Caco-2 (cell line): ENCODE results near the gene IL22RA1. TPM values are rescaled to one million over a fixed set of nuclear protein-coding genes. Genes with fewer than 3 reads are reported as not detected.
A peak's percentile ranks its signal among the peaks of the same experiment; 100 is the strongest.

ENCODE experiments used
- BruUV-seq: library from RNA; stranded (reverse); fragments of 400-500 nt; replicated peaks from 2 replicates; lab custom pipeline; 2021; lab: Mats Ljungman, UMichigan
- CTCF ChIA-PET: fragments of 300-600 bp; sonication (Branson Sonifier 250); formaldehyde crosslinking; loops from one replicate; lab custom pipeline; 2022; ENCODE audit warnings: antibody characterized with exemption; lab: Charles Lee
- POLR2A ChIA-PET: fragments of 300-600 bp; sonication (Branson Sonifier 250); formaldehyde crosslinking; loops from one replicate; lab custom pipeline; 2022; ENCODE audit warnings: antibody characterized with exemption; lab: Charles Lee
- DNase-seq, 2 experiments: peaks; one replicate each; pipeline versions ENCODE4 v3.0.0 to v3.0.0-alpha.2; 2020 to 2022
- H3K27me3 ChIP-seq: replicated peaks from 2 replicates; pipeline ENCODE4 v1.6.0; 2011; ENCODE audit warnings: low read length; ENCODE audit not compliant: control insufficient read depth, insufficient read depth
- H3K36me3 ChIP-seq: 2 replicates; pipeline ENCODE4 v1.5.1; 2011; ENCODE audit warnings: low read length; ENCODE audit not compliant: control insufficient read depth, insufficient read depth
- H3K4me1 ChIP-seq: fragments of 250-450 bp; sonication (Bioruptor Pico); 2 replicates; pipeline ENCODE4 v1.5.1; 2020; ENCODE audit warnings: mild to moderate bottlenecking
- H3K4me3 ChIP-seq: 2 replicates; pipeline ENCODE4 v1.5.1; 2011; ENCODE audit warnings: low read depth, mild to moderate bottlenecking, control low read depth, low read length
- H3K9me3 ChIP-seq: fragments of 250-450 bp; sonication (Bioruptor Pico); 2 replicates; pipeline ENCODE4 v1.5.1; 2020; ENCODE audit warnings: mild to moderate bottlenecking, moderate library complexity
- H3K27ac Mint-ChIP-seq: one replicate; pipeline ENCODE4 v1.8.0; 2022; ENCODE audit warnings: mixed read lengths; ENCODE audit not compliant: unreplicated experiment
- H3K27me3 Mint-ChIP-seq: one replicate; pipeline ENCODE4 v1.8.0; 2022; ENCODE audit warnings: mixed read lengths; ENCODE audit not compliant: insufficient read depth, unreplicated experiment
- H3K36me3 Mint-ChIP-seq: one replicate; pipeline ENCODE4 v1.8.0; 2022; ENCODE audit warnings: mild to moderate bottlenecking, mixed read lengths; ENCODE audit not compliant: insufficient read depth, unreplicated experiment
- H3K4me1 Mint-ChIP-seq: one replicate; pipeline ENCODE4 v1.8.0; 2022; ENCODE audit warnings: low read depth, mixed read lengths; ENCODE audit not compliant: unreplicated experiment
- H3K4me3 Mint-ChIP-seq: one replicate; pipeline ENCODE4 v1.8.0; 2022; ENCODE audit warnings: mild to moderate bottlenecking, moderate library complexity, mixed read lengths; ENCODE audit not compliant: unreplicated experiment
- H3K9me3 Mint-ChIP-seq: one replicate; pipeline ENCODE4 v1.8.0; 2022; ENCODE audit warnings: mixed read lengths; ENCODE audit not compliant: unreplicated experiment
- CTCF ChIP-seq, 2 experiments: fragments of 200-600 bp in 1 of 2; IDR thresholded peaks; 1 replicate in 1 of 2; 2 replicates in 1 of 2; pipeline versions ENCODE4 v1.5.1 to v1.8.0; 2011 to 2022; ENCODE audit warnings: antibody characterized with exemption in 1 of 2, control low read depth in 1 of 2, inconsistent platforms in 1 of 2, low read depth in 1 of 2, low read length in 1 of 2, mild to moderate bottlenecking in 1 of 2, moderate library complexity in 1 of 2; ENCODE audit not compliant: insufficient read depth in 1 of 2, severe bottlenecking in 1 of 2, unreplicated experiment in 1 of 2
- intact Hi-C: fragments of 100-400 bp; cut with micrococcal nuclease; formaldehyde crosslinking; loops from one replicate; pipeline ENCODE4 v1.10.0; 2022; ENCODE audit not compliant: unreplicated experiment
- total RNA-seq: library from RNA; stranded (reverse); gene quantifications from 2 replicates; pipeline ENCODE4 v1.2.3, GENCODE V29; 2022

IL22RA1 gene
- total RNA-seq, 1 experiment from 2014 or later: 2.5 TPM

- no peaks in the 10 kb centered on the region for H3K4me1 Mint-ChIP-seq
- H3K27me3 Mint-ChIP-seq: no peaks in the 10 kb centered on the region
- H3K9me3 Mint-ChIP-seq: no peaks in the 10 kb centered on the region
- H3K27me3 ChIP-seq: no peaks in the 10 kb centered on the region
- no peak overlapping the region for H3K27ac Mint-ChIP-seq
- ChIA-PET POLR2A (no interaction called here), CTCF (no interaction called here)
- H3K36me3 Mint-ChIP-seq: no peaks in the 10 kb centered on the region
- no peak overlapping the region for H3K4me3 Mint-ChIP-seq
- H3K4me3 ChIP-seq: no peak overlapping the region
- BruUV-seq: no TSS peak
- no peaks in the 10 kb centered on the region for H3K4me1 ChIP-seq
- DNase-seq: no peak
- no peaks in the 10 kb centered on the region for H3K9me3 ChIP-seq
- intact Hi-C loops: no loop called here
- H3K36me3 ChIP-seq: no peaks in the 10 kb centered on the region
- no peak for TF ChIP-seq CTCF (IDR thresholded peaks at IDR 0.05; ENCODE audit: insufficient read depth in 1 of 2, low read depth in 1 of 2, low read length in 1 of 2, severe bottlenecking in 1 of 2, unreplicated experiment in 1 of 2)
Observed at GRCh38 chr1:24074196-24074595, 68.7 kb downstream of the IL22RA1 start.

- H3K4me1 ChIP-seq: no peaks in the 10 kb centered on the region
- Mint-ChIP-seq H3K4me1 (no peaks in the 10 kb centered on the region), H3K27ac (no peak overlapping the region), H3K9me3 (no peaks in the 10 kb centered on the region), H3K4me3 (no peak overlapping the region), H3K36me3 (no peaks in the 10 kb centered on the region), H3K27me3 (no peaks in the 10 kb centered on the region)
- DNase-seq: no peak
- ChIA-PET POLR2A (no interaction called here), CTCF (interaction anchor here (0.6 to 1.7 kb wide), 5 partner anchors 40 to 130 kb away, joined by 3 to 11 read pairs (median 8); partner anchors contain the start of gene MYOM3)
- TF ChIP-seq CTCF (IDR thresholded peaks at IDR 0.05; ENCODE audit: insufficient read depth in 1 of 2, low read depth in 1 of 2, low read length in 1 of 2, severe bottlenecking in 1 of 2, unreplicated experiment in 1 of 2): no peak
- no peaks in the 10 kb centered on the region for H3K27me3 ChIP-seq
- no peaks in the 10 kb centered on the region for H3K9me3 ChIP-seq
- H3K36me3 ChIP-seq: no peaks in the 10 kb centered on the region
- H3K4me3 ChIP-seq: no peak overlapping the region
- no TSS peak for BruUV-seq
- intact Hi-C loops: loop anchor here (1.0 kb wide), 1 partner anchor 40 kb away; the partner anchor contains the start of gene MYOM3
Observed at GRCh38 chr1:24071941-24072340, 71.0 kb downstream of the IL22RA1 start.

GRCh38 chr1:24070821-24071393 lies 72.0 kb downstream of the IL22RA1 start:
- intact Hi-C loops: loop anchor here (1.0 kb wide), 1 partner anchor 41 kb away; the partner anchor contains the start of gene MYOM3
- no TSS peak for BruUV-seq
- Mint-ChIP-seq H3K27me3 (no peaks in the 10 kb centered on the region), H3K9me3 (no peaks in the 10 kb centered on the region), H3K27ac (no peak overlapping the region), H3K36me3 (no peaks in the 10 kb centered on the region), H3K4me3 (no peak overlapping the region), H3K4me1 (no peaks in the 10 kb centered on the region)
- TF ChIP-seq CTCF (IDR thresholded peaks at IDR 0.05; ENCODE audit: insufficient read depth in 1 of 2, low read depth in 1 of 2, low read length in 1 of 2, severe bottlenecking in 1 of 2, unreplicated experiment in 1 of 2): peak; percentile 77 to 81
- H3K4me3 ChIP-seq: no peak overlapping the region
- H3K27me3 ChIP-seq: no peaks in the 10 kb centered on the region
- CTCF ChIA-PET: interaction anchor here (0.6 to 1.7 kb wide), 6 partner anchors 20 to 131 kb away, joined by 3 to 10 read pairs (median 4); partner anchors contain the start of gene MYOM3
- H3K9me3 ChIP-seq: no peaks in the 10 kb centered on the region
- no peaks in the 10 kb centered on the region for H3K4me1 ChIP-seq
- peak; percentile 79 to 85 for DNase-seq
- H3K36me3 ChIP-seq: no peaks in the 10 kb centered on the region
- POLR2A ChIA-PET: no interaction called here
